Endometrial microvascular endothelial cells (primary cell): Measurements from ENCODE around the gene DNMT3A. TPM values are rescaled to one million over a fixed set of nuclear protein-coding genes. Genes with fewer than 3 reads are reported as not detected.
"Not testable (repeated sequence)": the region's sequence is repeated elsewhere in the genome, so short reads cannot be mapped to it uniquely, and the experiment has no call there.

Experiments used
- in situ Hi-C: cut with HindIII; loops from 2 replicates; pipeline ENCODE4 v1.10.0; 2017; ENCODE audit warnings: low sequenced_read_pairs, low pct_unique_long_range_greater_than_20kb; ENCODE audit errors: inconsistent ontology term
- total RNA-seq: library from RNA; depleted of rRNA; stranded (reverse); fragments of >200 nt; gene quantifications from one replicate; pipeline ENCODE4 v1.2.3, GENCODE V29; 2015; ENCODE audit errors: inconsistent ontology term

Gene DNMT3A
- total RNA-seq, 1 donor from 2014 or later: 9.2 TPM

GRCh38 chr2:25234738-25235137 lies 107.0 kb downstream of the DNMT3A start:
- in situ Hi-C loops: no loop called here

GRCh38 chr2:25233916-25234605 lies 107.7 kb downstream of the DNMT3A start:
- in situ Hi-C loops: no loop called here

- in situ Hi-C loops: no loop called here
These were observed 109.4 kb downstream of the DNMT3A start for GRCh38 chr2:25232248-25232825.

- in situ Hi-C loops: no loop called here
These were observed 110.8 kb downstream of the DNMT3A start for GRCh38 chr2:25230948-25231311.

- in situ Hi-C loops: no loop called here
These were observed 111.4 kb downstream of the DNMT3A start for GRCh38 chr2:25230198-25230947.

- in situ Hi-C loops: no loop called here
These were observed 112.2 kb downstream of the DNMT3A start for GRCh38 chr2:25229279-25230197.

- in situ Hi-C loops: no loop called here
These were observed 112.9 kb downstream of the DNMT3A start for GRCh38 chr2:25228848-25229278.

- in situ Hi-C loops: no loop called here
These were observed 114.1 kb downstream of the DNMT3A start for GRCh38 chr2:25227576-25227975.

- in situ Hi-C loops: no loop called here
These were observed 114.9 kb downstream of the DNMT3A start for GRCh38 chr2:25226827-25227226.

GRCh38 chr2:25222477-25223121 lies 119.1 kb downstream of the DNMT3A start:
- in situ Hi-C loops: no loop called here

GRCh38 chr2:25221579-25221978 lies 120.1 kb downstream of the DNMT3A start:
- in situ Hi-C loops: no loop called here

GRCh38 chr2:25220313-25220712 lies 121.4 kb downstream of the DNMT3A start:
- in situ Hi-C loops: no loop called here

GRCh38 chr2:25219621-25220020 lies 122.1 kb downstream of the DNMT3A start:
- in situ Hi-C loops: no loop called here

GRCh38 chr2:25218100-25218499 lies 123.6 kb downstream of the DNMT3A start:
- in situ Hi-C loops: no loop called here

- in situ Hi-C loops: no loop called here
These were observed 125.6 kb downstream of the DNMT3A start for GRCh38 chr2:25215948-25216679.

GRCh38 chr2:25215232-25215631 lies 126.5 kb downstream of the DNMT3A start:
- in situ Hi-C loops: no loop called here

GRCh38 chr2:25213229-25213628 lies 128.5 kb downstream of the DNMT3A start:
- in situ Hi-C loops: no loop called here

- in situ Hi-C loops: not testable (repeated sequence)
These were observed 130.8 kb downstream of the DNMT3A start for GRCh38 chr2:25210923-25211322.
